KG1 (cell line): ENCODE measurements around the gene PI4KA.
"Not testable (repeated sequence)": the region's sequence is repeated elsewhere in the genome, so short reads cannot be mapped to it uniquely, and the experiment has no call there.

Source experiments
- DNase-seq: peaks from one replicate; lab custom pipeline; 2025; lab: John Stamatoyannopoulos, UW

PI4KA gene

GRCh38 chr22:20694256-20694655, 164.4 kb downstream of the PI4KA start:
- DNase-seq, result not testable (repeated sequence)

GRCh38 chr22:20692926-20693325, 165.7 kb downstream of the PI4KA start:
- not testable (repeated sequence) for DNase-seq

- DNase-seq, result not testable (repeated sequence)
Measured at GRCh38 chr22:20690586-20691317, 167.9 kb downstream of the PI4KA start.

- DNase-seq, result not testable (repeated sequence)
Measured at GRCh38 chr22:20687356-20688172, 171.0 kb downstream of the PI4KA start.

GRCh38 chr22:20685764-20686163, 172.8 kb downstream of the PI4KA start:
- not testable (repeated sequence) for DNase-seq

- not testable (repeated sequence) for DNase-seq
Measured at GRCh38 chr22:20678792-20679435, 179.7 kb downstream of the PI4KA start.

- DNase-seq, result no peak
Measured at GRCh38 chr22:20677684-20678242, 180.8 kb downstream of the PI4KA start.

GRCh38 chr22:20675613-20676012, 183.0 kb downstream of the PI4KA start:
- not testable (repeated sequence) for DNase-seq

- no peak for DNase-seq
Measured at GRCh38 chr22:20674998-20675397, 183.6 kb downstream of the PI4KA start.

- DNase-seq, result no peak
Measured at GRCh38 chr22:20673295-20674195, 185.1 kb downstream of the PI4KA start.

- DNase-seq, result no peak
Measured at GRCh38 chr22:20672732-20673131, 185.9 kb downstream of the PI4KA start.

GRCh38 chr22:20672082-20672424, 186.6 kb downstream of the PI4KA start:
- DNase-seq, result no peak

GRCh38 chr22:20671409-20672081, 187.1 kb downstream of the PI4KA start:
- no peak for DNase-seq

- not testable (repeated sequence) for DNase-seq
Measured at GRCh38 chr22:20670457-20671261, 188.0 kb downstream of the PI4KA start.

- DNase-seq, result not testable (repeated sequence)
Measured at GRCh38 chr22:20669884-20670283, 188.7 kb downstream of the PI4KA start.

GRCh38 chr22:20669471-20669870, 189.1 kb downstream of the PI4KA start:
- not testable (repeated sequence) for DNase-seq

GRCh38 chr22:20668769-20669168, 189.8 kb downstream of the PI4KA start:
- DNase-seq, result not testable (repeated sequence)

GRCh38 chr22:20668226-20668625, 190.4 kb downstream of the PI4KA start:
- not testable (repeated sequence) for DNase-seq

GRCh38 chr22:20667548-20667947, 191.1 kb downstream of the PI4KA start:
- DNase-seq, result not testable (repeated sequence)

- no peak for DNase-seq
Measured at GRCh38 chr22:20666560-20666959, 192.1 kb downstream of the PI4KA start.
